HFFc6 (cell line): ENCODE measurements around the gene DTNB. TPM values are rescaled to one million over a fixed set of nuclear protein-coding genes. Genes with fewer than 3 reads are reported as not detected.

Experiments used
- DNase-seq: peaks from one replicate; pipeline ENCODE4 v3.0.0-alpha.2; 2018
- H3K27ac Mint-ChIP-seq: 2 replicates; pipeline ENCODE4 v1.8.0; 2020; ENCODE audit warnings: mild to moderate bottlenecking, mixed read lengths
- H3K27me3 Mint-ChIP-seq: 2 replicates; pipeline ENCODE4 v1.8.0; 2021; ENCODE audit warnings: mild to moderate bottlenecking, moderate library complexity, mixed read lengths; ENCODE audit not compliant: insufficient read depth
- H3K36me3 Mint-ChIP-seq: 2 replicates; pipeline ENCODE4 v1.8.0; 2021; ENCODE audit warnings: low read depth, mixed read lengths
- H3K4me1 Mint-ChIP-seq: 2 replicates; pipeline ENCODE4 v1.8.0; 2020; ENCODE audit warnings: low read depth, mixed read lengths
- H3K4me3 Mint-ChIP-seq: 2 replicates; pipeline ENCODE4 v1.8.0; 2020; ENCODE audit warnings: mild to moderate bottlenecking, moderate library complexity, mixed read lengths
- H3K9me3 Mint-ChIP-seq: 2 replicates; pipeline ENCODE4 v1.8.0; 2020; ENCODE audit warnings: mild to moderate bottlenecking, mixed read lengths
- CTCF ChIP-seq: fragments of 200-600 bp; sonication (generic); IDR thresholded peaks from 2 replicates; pipeline ENCODE4 v1.5.0; 2021; ENCODE audit warnings: antibody characterized with exemption, mild to moderate bottlenecking
- total RNA-seq, 6 experiments: library from RNA; stranded (reverse); fragmentation: NEBNext Ultra II Directional; extraction: Animal tissue kit (Norgen Biotek cat#: 25700); gene quantifications; 2 replicates in 1 of 6; 3 replicates in 5 of 6; pipeline ENCODE4 v1.2.3, GENCODE V29; 2021

Gene DTNB
- total RNA-seq, 6 experiments from 2014 or later: 4.2 to 6.2 (median 4.7) TPM

DNA sequence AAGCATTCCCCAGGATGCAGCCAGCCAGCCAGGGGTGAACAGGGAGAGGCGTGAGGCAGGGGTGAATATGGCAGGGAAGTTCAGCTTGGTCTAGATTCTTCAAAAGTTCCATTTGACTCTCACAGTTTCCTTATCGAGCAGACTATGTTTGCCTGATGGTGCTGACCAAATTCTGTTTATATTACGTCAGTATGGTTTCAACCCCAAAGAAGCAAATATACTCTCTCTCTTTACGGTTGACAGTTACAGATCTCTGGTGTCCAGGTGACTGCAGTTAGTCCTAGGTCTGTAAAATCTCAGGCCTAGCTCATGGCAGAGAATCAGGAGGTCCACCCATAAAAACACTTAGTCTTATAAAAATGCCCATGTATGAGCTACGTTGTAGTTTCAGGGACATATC, 293.4 kb downstream of the DTNB start:
- Mint-ChIP-seq H3K27me3 (peaks cover 21% of the 10 kb centered on the region), H3K9me3 (no peaks in the 10 kb centered on the region), H3K4me1 (peaks cover 16% of the 10 kb centered on the region), H3K27ac (no peak overlapping the region), H3K36me3 (no peaks in the 10 kb centered on the region), H3K4me3 (no peak overlapping the region)
- DNase-seq: no peak
- TF ChIP-seq CTCF: no peak

DNA sequence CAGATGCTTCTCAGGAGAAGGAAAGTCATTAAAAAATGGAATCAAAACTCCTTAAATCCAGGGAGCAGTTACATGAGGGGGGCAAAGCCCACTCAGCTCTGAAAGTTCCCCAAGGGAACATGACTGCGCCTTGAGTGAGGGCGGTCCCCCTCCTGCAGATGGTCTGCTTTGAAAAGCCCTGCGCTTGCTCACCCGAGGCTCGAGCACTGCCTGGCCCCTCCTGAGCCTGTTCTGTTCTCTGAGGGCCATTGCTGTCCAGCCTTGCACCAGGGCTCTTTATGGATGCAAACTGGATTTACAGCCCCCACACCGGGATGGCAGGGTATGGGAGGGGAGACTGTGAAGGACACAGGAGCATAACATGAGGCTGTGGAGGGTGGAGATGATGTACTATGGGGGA, 293.8 kb downstream of the DTNB start:
- Mint-ChIP-seq H3K27ac (no peak overlapping the region), H3K36me3 (no peaks in the 10 kb centered on the region), H3K4me3 (no peak overlapping the region), H3K27me3 (peaks cover 21% of the 10 kb centered on the region), H3K9me3 (no peaks in the 10 kb centered on the region), H3K4me1 (peaks cover 16% of the 10 kb centered on the region)
- TF ChIP-seq CTCF: no peak
- no peak for DNase-seq

DNA sequence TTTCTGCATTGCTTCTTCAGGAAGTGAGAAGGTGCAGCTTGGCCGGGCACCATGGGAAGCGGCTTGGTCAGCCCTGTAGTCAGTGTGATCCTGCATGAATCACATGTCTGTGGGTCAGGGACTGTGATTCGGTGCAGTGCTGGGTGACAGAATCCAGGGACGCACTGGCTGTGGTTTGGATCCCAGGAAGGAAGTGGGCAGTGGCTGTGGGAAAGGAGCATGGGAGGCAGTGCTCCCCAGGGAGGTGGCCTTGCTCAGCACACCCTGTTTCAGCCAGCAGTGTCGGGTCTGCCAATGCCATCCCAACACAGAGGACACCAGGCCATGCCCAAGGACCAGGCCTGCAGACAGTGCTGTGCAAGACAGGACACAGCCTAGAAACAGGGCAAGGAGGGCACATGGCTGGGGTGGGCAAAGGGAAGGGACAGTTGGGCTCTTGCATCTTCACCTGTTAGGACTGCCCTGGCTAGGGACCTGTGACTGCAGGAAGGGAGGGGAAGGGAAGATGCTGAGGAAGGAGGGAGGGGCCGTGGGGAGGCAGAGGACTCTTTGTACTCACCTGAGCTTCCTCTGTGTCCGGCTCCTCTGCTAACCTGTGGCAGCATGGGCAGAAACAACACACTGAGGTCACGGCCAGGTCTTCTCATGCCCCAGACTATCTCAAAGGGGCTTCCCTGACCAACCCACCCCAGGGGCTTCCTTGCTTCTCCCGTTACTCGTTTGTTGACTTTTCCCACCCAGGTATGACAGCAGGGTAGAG, 294.5 kb downstream of the DTNB start:
- H3K36me3 Mint-ChIP-seq: no peaks in the 10 kb centered on the region
- no peak overlapping the region for H3K27ac Mint-ChIP-seq
- DNase-seq: peak; percentile 33
- H3K4me1 Mint-ChIP-seq: peaks cover 16% of the 10 kb centered on the region
- H3K4me3 Mint-ChIP-seq: no peak overlapping the region
- no peaks in the 10 kb centered on the region for H3K9me3 Mint-ChIP-seq
- H3K27me3 Mint-ChIP-seq: peaks cover 19% of the 10 kb centered on the region
- no peak for TF ChIP-seq CTCF

- no peaks in the 10 kb centered on the region for H3K36me3 Mint-ChIP-seq
- H3K27ac Mint-ChIP-seq: no peak overlapping the region
- DNase-seq: no peak
- H3K4me3 Mint-ChIP-seq: no peak overlapping the region
- no peak for TF ChIP-seq CTCF
- H3K27me3 Mint-ChIP-seq: peaks cover 21% of the 10 kb centered on the region
- H3K9me3 Mint-ChIP-seq: no peaks in the 10 kb centered on the region
- H3K4me1 Mint-ChIP-seq: peaks cover 16% of the 10 kb centered on the region
Measured at GRCh38 chr2:25377822-25378421, 295.5 kb downstream of the DTNB start.

DNA sequence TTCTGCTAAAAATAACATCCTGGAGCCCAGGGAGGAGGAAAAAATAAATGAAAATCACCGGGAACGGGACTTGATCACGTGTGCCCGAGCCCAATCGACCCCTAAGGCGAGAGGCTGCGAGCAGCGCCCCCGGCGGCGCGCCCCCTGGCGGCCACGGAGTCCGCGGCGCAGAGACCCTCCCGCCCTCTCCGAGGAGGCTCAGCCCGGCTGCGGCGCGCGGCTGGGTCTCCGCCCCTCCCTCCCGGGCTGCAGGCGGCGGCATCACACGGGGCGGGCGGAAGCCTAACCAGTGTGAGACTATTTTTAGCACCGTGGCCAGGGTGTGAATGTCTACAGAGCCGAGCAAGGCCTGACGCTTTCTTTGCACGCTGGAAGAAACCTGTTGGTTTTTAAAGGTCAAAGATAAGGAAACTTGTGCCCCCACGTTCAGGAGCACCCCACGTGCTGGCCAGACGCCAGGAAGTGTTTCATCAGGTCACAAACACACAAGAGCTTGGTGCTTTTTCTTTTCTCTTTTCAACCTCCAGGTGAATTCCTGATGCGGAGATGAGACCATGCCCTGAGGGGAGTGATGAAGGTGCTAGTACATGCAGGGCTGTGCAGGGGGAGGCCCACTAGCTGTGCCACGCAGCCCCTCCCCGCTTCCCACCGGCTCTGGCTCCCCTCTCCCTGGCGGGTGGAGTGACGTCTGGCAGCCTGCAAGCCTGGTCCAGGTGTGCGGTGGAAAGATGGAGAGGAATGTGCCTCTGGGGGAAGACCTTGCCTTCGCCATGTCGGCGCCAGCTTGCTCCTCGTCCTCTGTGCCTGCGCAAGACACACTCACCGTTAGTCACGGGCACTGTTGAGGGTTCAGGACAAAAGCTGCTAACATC, 296.4 kb downstream of the DTNB start:
- H3K27ac Mint-ChIP-seq: no peak overlapping the region
- H3K36me3 Mint-ChIP-seq: no peaks in the 10 kb centered on the region
- H3K4me3 Mint-ChIP-seq: peak overlapping the region; percentile 73
- H3K9me3 Mint-ChIP-seq: no peaks in the 10 kb centered on the region
- peaks cover 22% of the 10 kb centered on the region for H3K27me3 Mint-ChIP-seq
- TF ChIP-seq CTCF: peak; percentile 99
- peak; percentile 69 for DNase-seq
- peaks cover 16% of the 10 kb centered on the region for H3K4me1 Mint-ChIP-seq
